ENCODE data around the gene WDR4. TPM values are rescaled to one million over a fixed set of nuclear protein-coding genes. Genes with fewer than 3 reads are reported as not detected.

The WDR4 gene
- total and polyA plus RNA-seq, 2 experiments from 2014 or later, result 22.5 to 50.2 TPM

DNA sequence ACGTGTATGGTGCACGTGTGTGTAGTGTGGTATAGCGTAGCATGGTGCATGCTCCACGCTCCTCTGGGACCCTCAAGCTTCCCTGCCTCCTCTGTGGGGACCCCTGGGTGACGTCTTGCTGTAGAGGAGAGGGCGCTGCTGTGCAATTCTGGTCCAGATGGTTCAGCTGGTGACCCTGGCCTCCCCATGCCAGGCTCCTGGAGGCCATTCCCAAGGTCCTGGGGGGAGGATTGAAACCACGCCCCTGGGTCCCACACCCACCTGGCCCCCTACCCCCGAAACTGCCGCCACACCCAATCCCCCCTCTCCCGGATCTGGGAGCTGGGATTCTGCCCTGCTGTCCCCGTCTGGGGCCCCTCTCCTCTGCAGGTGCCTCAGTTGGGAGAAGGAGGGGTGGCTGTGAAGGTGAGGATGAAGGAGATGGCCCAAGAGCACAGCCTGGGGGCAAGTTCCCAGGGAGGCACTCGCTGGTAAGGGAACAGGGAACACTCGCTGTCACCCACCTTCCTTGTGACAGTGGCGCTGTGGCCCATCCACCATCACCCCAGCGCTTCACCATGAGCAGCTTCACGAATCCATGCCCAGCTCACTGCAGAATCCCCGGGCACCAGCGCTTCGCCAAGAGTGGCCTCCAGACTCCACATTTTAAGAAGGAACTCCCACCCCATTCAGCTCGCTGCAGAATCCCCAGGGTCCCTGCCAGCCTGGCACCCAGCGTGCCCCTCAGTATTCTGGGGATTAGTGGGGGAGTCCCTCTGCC is 38.0 kb downstream of the WDR4 start:
- Mint-ChIP-seq H3K4me3 (no peak overlapping the region), H3K9me3 (no peaks in the 10 kb centered on the region; the same call in 2 of the 3 replicates), H3K27me3 (ENCODE audit: insufficient read depth, low read depth, poor library complexity) (peaks cover 14% of the 10 kb centered on the region), H3K27ac (no peak overlapping the region), H3K4me1 (no peaks in the 10 kb centered on the region), H3K36me3 (ENCODE audit: low read depth) (peaks cover 45% of the 10 kb centered on the region)
- Histone ChIP-seq H3K4me2 (no peak overlapping the region), H2AFZ (no peak overlapping the region), H3K79me2 (replicated peaks; ENCODE audit: insufficient read depth) (peaks cover 36% of the 10 kb centered on the region), H3K4me1 (ENCODE audit: insufficient read depth) (no peaks in the 10 kb centered on the region), H3F3A (replicated peaks; ENCODE audit: low read depth) (peaks cover 47% of the 10 kb centered on the region), H3K36me3 (ENCODE audit: insufficient read depth) (peaks cover 17% of the 10 kb centered on the region), H3K27me3 (ENCODE audit: insufficient read depth) (no peaks in the 10 kb centered on the region), H3K4me3 (no peak overlapping the region), H3K27ac (ENCODE audit: low read depth) (no peak overlapping the region), H3K9me2 (ENCODE audit: insufficient read depth) (no peaks in the 10 kb centered on the region), H4K20me1 (replicated peaks; ENCODE audit: insufficient read depth) (peaks cover 29% of the 10 kb centered on the region)
- TF ChIP-seq, protein P1, sequence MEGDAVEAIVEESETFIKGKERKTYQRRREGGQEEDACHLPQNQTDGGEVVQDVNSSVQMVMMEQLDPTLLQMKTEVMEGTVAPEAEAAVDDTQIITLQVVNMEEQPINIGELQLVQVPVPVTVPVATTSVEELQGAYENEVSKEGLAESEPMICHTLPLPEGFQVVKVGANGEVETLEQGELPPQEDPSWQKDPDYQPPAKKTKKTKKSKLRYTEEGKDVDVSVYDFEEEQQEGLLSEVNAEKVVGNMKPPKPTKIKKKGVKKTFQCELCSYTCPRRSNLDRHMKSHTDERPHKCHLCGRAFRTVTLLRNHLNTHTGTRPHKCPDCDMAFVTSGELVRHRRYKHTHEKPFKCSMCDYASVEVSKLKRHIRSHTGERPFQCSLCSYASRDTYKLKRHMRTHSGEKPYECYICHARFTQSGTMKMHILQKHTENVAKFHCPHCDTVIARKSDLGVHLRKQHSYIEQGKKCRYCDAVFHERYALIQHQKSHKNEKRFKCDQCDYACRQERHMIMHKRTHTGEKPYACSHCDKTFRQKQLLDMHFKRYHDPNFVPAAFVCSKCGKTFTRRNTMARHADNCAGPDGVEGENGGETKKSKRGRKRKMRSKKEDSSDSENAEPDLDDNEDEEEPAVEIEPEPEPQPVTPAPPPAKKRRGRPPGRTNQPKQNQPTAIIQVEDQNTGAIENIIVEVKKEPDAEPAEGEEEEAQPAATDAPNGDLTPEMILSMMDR (conservative IDR thresholded peaks at IDR 0.05; ENCODE audit: low read depth in 2 of 2), result no peak
- no peak for TF ChIP-seq POLR2AphosphoS5 (IDR thresholded peaks at IDR 0.05; ENCODE audit: low read depth)
- TF ChIP-seq STAT1 (IDR thresholded peaks at IDR 0.05; ENCODE audit: unreplicated experiment), result no peak
- no peak for TF ChIP-seq JUNB (IDR thresholded peaks at IDR 0.05; ENCODE audit: unreplicated experiment)
- no peak for TF ChIP-seq NANOG (IDR thresholded peaks at IDR 0.05; ENCODE audit: borderline replicate concordance)
- TF ChIP-seq, protein P2, sequence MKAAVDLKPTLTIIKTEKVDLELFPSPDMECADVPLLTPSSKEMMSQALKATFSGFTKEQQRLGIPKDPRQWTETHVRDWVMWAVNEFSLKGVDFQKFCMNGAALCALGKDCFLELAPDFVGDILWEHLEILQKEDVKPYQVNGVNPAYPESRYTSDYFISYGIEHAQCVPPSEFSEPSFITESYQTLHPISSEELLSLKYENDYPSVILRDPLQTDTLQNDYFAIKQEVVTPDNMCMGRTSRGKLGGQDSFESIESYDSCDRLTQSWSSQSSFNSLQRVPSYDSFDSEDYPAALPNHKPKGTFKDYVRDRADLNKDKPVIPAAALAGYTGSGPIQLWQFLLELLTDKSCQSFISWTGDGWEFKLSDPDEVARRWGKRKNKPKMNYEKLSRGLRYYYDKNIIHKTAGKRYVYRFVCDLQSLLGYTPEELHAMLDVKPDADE (IDR thresholded peaks at IDR 0.05), result no peak
- no peak for TF ChIP-seq EZH2 (IDR thresholded peaks at IDR 0.05; ENCODE audit: low read depth, unreplicated experiment)
- ATAC-seq (no peak), DNase-seq (ENCODE audit: low spot score) (no peak)

DNA sequence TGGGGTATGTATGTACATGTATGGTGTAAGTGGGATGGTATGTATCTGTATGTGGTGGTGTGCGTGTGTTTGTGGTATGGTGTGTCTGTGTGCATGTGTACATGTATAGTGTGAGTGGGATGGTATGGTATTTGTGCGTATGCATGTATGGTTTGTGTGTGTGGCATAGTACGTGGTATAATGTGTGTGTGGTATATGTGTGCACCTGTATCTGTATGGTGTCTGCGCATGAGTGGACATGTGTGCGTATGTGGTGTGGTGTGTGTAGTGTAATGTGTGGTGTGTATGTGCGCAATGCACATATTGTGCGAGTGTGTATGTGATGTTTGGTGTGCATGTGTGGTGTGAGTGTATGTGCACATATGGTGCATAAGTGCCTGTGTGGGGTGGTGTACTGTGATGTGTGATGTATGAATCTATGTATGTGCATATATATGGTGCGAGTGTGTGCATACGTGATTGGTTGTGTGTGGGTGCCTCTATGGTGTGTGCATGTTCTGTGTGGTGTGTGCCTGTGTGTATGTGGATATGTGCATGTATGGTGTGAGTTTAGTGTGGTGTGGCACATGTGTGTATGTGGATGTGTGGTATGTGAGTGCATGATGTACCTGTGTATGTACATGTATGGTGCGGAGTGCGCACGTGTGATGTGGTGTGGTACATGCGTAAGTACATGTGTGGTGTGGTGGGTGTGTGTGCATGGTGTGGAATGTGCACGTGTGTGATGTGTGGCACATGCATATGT is 38.8 kb downstream of the WDR4 start:
- Mint-ChIP-seq H3K9me3 (no peaks in the 10 kb centered on the region; the same call in 2 of the 3 replicates), H3K4me3 (no peak overlapping the region), H3K27me3 (ENCODE audit: insufficient read depth, low read depth, poor library complexity) (peaks cover 18% of the 10 kb centered on the region), H3K27ac (no peak overlapping the region), H3K4me1 (no peaks in the 10 kb centered on the region), H3K36me3 (ENCODE audit: low read depth) (peaks cover 45% of the 10 kb centered on the region)
- Histone ChIP-seq H3K36me3 (ENCODE audit: insufficient read depth) (peaks cover 17% of the 10 kb centered on the region), H3K9me2 (ENCODE audit: insufficient read depth) (no peaks in the 10 kb centered on the region), H3K4me3 (no peak overlapping the region), H3K79me2 (replicated peaks; ENCODE audit: insufficient read depth) (peaks cover 31% of the 10 kb centered on the region), H2AFZ (no peak overlapping the region), H3K27me3 (ENCODE audit: insufficient read depth) (no peaks in the 10 kb centered on the region), H3K4me2 (no peak overlapping the region), H3K27ac (ENCODE audit: low read depth) (no peak overlapping the region), H4K20me1 (replicated peaks; ENCODE audit: insufficient read depth) (peaks cover 25% of the 10 kb centered on the region), H3F3A (replicated peaks; ENCODE audit: low read depth) (peaks cover 48% of the 10 kb centered on the region), H3K4me1 (ENCODE audit: insufficient read depth) (no peaks in the 10 kb centered on the region)
- TF ChIP-seq EZH2 (IDR thresholded peaks at IDR 0.05; ENCODE audit: low read depth, unreplicated experiment) (no peak), POLR2AphosphoS5 (IDR thresholded peaks at IDR 0.05; ENCODE audit: low read depth) (peak; percentile 17; the same call in 1 of the 2 replicates), EZH2phosphoT487 (IDR thresholded peaks at IDR 0.05; ENCODE audit: unreplicated experiment) (no peak)
- ATAC-seq (no peak), DNase-seq (ENCODE audit: low spot score) (no peak)

All from GM23338 (cell line).